GM19328 (cell line): ENCODE data around the gene ABCF3.
A peak's percentile ranks its signal among the peaks of the same experiment; 100 is the strongest.
"Not testable (repeated sequence)": the region's sequence is repeated elsewhere in the genome, so short reads cannot be mapped to it uniquely, and the experiment has no call there.

ENCODE experiments used
- ATAC-seq: cut with Tn5 transposase; IDR thresholded peaks from one replicate; pipeline ENCODE4 v1.9.1; 2021; ENCODE audit warnings: mild to moderate bottlenecking, moderate library complexity; ENCODE audit not compliant: unreplicated experiment

ABCF3 gene, protein sequence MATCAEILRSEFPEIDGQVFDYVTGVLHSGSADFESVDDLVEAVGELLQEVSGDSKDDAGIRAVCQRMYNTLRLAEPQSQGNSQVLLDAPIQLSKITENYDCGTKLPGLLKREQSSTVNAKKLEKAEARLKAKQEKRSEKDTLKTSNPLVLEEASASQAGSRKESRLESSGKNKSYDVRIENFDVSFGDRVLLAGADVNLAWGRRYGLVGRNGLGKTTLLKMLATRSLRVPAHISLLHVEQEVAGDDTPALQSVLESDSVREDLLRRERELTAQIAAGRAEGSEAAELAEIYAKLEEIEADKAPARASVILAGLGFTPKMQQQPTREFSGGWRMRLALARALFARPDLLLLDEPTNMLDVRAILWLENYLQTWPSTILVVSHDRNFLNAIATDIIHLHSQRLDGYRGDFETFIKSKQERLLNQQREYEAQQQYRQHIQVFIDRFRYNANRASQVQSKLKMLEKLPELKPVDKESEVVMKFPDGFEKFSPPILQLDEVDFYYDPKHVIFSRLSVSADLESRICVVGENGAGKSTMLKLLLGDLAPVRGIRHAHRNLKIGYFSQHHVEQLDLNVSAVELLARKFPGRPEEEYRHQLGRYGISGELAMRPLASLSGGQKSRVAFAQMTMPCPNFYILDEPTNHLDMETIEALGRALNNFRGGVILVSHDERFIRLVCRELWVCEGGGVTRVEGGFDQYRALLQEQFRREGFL

DNA sequence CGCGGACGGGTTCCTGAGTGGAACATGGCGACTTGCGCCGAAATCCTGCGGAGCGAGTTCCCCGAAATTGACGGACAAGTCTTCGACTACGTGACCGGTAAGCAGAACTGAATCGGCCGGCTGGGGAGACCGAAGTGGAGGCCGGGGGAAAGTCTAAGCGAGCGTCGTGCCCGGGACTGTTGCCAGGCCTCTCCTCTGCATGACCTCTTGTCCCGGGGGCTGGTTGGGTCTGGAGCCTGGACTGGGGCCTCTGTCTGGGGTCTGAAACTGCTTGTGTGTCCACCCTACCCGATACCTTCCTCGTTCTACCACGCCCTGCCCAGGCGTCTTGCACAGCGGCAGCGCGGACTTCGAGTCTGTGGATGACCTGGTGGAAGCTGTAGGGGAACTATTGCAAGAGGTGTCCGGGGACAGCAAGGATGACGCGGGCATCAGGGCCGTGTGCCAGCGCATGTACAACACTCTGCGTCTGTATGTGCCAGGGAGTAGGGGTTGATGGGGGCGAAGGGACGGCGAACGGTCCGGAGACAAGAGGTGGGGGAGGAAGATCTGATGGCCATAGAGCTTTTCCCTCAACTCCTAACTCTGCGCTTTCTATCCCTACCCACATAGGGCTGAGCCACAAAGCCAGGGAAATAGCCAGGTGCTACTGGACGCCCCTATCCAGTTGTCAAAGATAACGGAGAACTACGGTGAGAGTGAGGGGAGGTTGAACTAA is at the start of gene ABCF3:
Gene ABCF3 (plus strand): TSS at position 16 of the 718 bp plus-strand sequence. CDS start 9 bp downstream, at position 25.
- ATAC-seq, result no peak

- ATAC-seq, result no peak
Measured at GRCh38 chr3:184140436-184140835, 45.6 kb upstream of the ABCF3 start.

- no peak for ATAC-seq
Measured at GRCh38 chr3:184142199-184142598, 43.8 kb upstream of the ABCF3 start.

DNA sequence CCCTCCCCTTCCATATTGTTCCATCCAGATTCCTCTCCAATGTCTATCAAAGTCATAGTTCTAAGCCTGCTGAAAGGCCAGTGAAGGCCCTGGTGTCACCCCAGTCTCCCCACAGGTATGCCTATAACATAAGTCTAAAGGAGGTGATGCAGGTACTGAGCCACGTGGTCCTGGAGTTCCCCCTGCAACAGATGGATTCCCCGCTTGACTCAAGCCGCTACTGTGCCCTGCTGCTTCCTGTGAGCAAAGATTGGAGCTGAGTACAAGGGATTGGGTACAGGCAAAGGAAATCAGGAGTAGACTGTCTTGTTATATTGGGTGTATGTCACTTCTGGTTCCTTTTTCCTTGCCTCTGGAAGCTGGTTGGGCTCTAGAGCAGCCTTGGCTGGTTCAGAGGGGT is 42.7 kb upstream of the ABCF3 start:
- no peak for ATAC-seq

DNA sequence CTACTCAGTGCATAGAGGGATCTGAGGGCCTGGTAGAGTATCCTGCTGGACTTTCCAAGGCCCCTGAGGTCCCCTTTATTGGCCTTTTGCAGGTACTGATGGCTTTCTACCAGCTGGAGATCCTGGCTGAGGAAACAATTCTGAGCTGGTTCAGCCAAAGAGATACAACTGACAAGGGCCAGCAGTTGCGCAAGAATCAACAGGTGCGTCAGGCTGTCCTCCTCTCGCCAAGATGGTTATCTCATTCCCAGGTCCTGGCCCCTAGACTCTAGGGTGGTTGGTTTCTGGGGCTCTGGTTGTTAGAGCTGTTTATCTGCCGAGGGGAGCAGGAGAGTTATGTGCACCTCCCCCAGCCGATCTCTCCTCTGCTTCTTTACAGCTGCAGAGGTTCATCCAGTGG is 41.5 kb upstream of the ABCF3 start:
- ATAC-seq, result no peak

- ATAC-seq, result no peak
Measured at GRCh38 chr3:184145111-184145524, 40.9 kb upstream of the ABCF3 start.

GRCh38 chr3:184145751-184146270 is 40.2 kb upstream of the ABCF3 start:
- no peak for ATAC-seq

DNA sequence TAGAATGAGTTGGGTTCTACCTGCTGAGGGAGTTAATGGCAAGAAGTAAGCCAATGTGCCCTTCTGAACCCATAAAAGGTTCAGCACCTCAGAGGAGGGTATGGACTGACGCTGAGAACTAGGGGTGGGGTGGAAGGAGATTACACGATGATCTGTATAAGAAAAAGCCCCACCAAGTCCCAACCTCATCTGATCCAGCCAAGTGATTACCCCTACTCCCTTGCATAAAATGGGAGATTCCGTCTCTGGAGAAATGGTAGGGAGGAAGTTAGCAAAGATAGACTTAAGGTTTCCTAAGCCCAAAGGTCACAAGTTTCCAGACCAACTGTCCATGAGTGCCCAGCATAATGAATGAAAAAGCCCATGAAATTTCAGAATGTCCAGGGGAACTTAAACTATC is 37.9 kb upstream of the ABCF3 start:
- ATAC-seq, result no peak

DNA sequence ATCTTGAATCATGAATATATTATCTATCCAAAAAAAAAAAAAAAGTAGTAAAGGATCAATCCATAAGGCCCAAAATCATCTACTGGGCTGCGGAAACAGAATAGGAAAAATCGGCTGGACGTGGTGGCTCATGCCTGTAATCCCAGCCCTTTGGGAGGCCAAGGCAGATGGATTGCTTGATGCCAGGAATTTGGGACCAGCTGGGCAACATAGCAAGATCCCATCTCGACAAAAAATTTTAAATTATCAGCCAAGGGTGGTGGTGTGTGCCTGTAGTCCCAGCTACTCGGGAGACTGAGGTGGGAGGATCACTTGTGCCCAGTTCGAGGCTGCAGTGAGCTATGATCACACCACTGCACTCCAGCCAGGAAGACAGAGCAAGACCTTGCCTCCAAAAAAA is 36.9 kb upstream of the ABCF3 start:
- no peak for ATAC-seq

DNA sequence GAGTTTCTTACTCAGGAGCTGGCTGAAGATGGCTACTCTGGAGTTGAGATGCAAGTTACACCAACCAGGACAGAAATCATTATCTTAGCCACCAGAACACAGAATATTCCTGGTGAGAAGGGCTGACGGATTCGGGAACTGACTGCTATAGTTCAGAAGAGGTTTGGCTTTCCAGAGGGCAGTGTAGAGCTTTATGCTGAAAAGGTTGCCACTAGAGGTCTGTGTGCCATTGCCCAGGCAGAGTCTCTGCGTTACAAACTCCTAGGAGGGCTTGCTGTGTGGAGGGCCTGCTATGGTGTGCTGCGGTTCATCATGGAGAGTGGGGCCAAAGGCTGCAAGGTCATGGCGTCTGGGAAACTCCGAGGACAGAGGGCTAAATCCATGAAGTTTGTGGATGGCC is 36.2 kb upstream of the ABCF3 start:
- ATAC-seq, result not testable (repeated sequence)

GRCh38 chr3:184154885-184155643 is 30.9 kb upstream of the ABCF3 start, which contains the start of gene DVL3:
Gene DVL3, plus strand, starts transcription at chr3:184155377. Its CDS starts 259 bp downstream, at chr3:184155636.
- ATAC-seq, result peak; percentile 73

DNA sequence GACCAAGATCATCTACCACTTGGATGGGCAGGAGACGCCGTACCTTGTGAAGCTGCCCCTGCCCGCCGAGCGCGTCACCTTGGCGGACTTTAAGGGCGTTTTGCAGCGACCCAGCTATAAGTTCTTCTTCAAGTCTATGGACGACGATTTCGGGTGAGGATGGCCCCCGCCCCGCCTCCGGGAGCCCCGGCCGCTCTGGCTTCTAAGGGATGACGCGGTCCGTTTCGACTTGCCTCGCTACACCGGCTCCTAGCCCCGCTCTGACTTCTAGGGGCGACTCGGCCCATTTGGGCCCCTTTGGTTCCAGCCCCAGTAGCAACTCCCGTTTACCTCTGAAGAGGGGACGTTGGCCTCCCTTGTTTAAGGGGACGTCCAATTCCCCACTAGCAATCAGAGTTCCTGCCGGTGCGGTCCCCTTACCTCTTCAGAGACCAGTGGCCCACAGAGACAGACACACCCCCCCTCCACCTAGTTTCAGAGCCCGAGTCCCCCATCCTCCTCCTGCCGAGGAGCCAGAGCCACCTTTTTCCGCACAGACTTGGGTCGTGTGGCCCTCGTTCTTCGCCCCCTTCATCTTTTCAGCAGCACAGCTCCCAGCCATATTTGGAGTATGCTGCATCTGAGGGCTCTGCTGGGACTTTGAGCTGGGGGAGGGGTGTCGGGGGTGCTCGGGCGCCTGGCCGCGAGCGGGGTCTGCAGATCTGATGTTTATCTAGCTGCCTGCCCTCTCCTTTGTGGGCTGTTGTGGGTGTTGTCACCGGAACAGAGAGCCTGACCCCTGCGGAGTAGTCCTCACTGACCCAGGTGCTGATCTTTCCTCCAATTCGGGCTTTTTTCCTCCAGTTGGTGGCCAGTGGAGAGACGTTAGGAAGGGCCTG is 30.1 kb upstream of the ABCF3 start:
- peak; percentile 12 for ATAC-seq

DNA sequence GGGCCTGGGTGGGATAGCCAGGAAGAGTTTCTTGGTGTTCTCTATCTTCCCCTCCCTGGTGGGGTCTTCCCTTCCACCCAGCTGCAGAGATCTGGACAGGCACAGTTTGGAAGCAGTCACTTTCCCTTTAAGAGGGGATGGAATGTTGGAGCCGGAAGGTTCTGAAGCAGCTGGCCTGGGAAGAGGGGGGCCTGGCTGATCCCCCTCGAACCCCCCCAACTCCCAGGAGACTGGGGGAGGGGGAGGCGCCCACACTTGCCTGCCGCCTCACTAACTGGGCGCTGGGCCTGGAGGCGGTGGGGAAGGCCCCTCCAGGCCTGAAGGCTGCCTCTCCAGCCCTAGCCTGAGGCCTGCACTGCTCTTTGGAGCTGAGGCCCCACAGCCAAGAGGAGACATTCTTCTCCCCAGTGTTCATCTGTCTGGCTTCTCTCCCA is 29.5 kb upstream of the ABCF3 start:
- ATAC-seq, result no peak

GRCh38 chr3:184157206-184157605 is 28.8 kb upstream of the ABCF3 start:
- no peak for ATAC-seq

GRCh38 chr3:184158404-184158803 is 27.6 kb upstream of the ABCF3 start:
- ATAC-seq, result no peak

GRCh38 chr3:184160456-184160855 is 25.5 kb upstream of the ABCF3 start:
- ATAC-seq, result no peak

- ATAC-seq, result not testable (repeated sequence)
Measured at GRCh38 chr3:184162571-184163070, 23.4 kb upstream of the ABCF3 start.

DNA sequence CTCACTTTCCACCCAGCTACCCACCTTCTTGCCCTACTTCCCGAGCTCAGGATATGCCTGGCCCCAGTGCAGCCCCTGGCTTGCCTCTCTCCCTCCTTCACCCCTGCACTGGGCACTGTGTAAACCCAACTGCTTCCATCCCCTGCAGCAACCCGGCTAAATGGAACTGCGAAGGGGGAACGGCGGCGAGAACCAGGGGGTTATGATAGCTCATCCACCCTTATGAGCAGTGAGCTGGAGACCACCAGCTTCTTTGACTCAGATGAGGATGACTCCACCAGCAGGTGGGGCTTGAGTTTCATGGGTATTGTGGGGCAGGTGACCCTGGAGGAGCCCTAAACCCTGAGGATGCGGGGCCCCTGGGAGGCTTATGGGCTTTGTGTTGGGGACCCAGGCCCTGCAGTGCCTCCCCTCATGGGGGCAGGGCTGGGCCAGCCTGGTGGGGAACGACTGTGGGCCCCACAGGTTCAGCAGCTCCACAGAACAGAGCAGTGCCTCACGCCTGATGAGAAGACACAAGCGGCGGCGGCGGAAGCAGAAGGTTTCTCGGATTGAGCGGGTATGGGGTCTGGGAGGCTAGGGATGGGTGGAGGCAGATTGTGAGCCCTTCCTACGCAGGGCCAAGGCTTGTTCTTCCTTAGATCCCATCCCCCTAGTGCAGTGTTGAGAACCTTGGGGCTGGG is 21.2 kb upstream of the ABCF3 start:
- no peak for ATAC-seq

GRCh38 chr3:184165543-184165942 is 20.5 kb upstream of the ABCF3 start:
- ATAC-seq, result no peak
